GM12878 (cell line): Measurements from ENCODE around the gene GUK1. TPM values are rescaled to one million over a fixed set of nuclear protein-coding genes. Genes with fewer than 3 reads are reported as not detected.

Source experiments
- ATAC-seq: fragments of 200-7000 bp; cut with Tn5 transposase; 3 replicates; pipeline ENCODE4 v1.9.1; 2020; ENCODE audit warnings: mild to moderate bottlenecking, moderate library complexity
- BruUV-seq: library from RNA; stranded (reverse); fragments of 400-500 nt; replicated peaks from 2 replicates; lab custom pipeline; 2021; lab: Mats Ljungman, UMichigan
- CTCF ChIA-PET: fragments of 300-600 bp; sonication (Branson Sonifier 250); formaldehyde crosslinking; extraction: SDS; loops from one replicate; lab custom pipeline; 2021; ENCODE audit warnings: inconsistent platforms; lab: Yijun Ruan, JAX
- POLR2A ChIA-PET: fragments of 350-600 bp; formaldehyde crosslinking; extraction: SDS; loops from one replicate; lab custom pipeline; 2021; ENCODE audit warnings: inconsistent platforms; lab: Charles Lee
- RAD21 ChIA-PET: fragments of 300-600 bp; sonication (Branson Sonifier 250); formaldehyde crosslinking; loops from one replicate; lab custom pipeline; 2023; ENCODE audit warnings: antibody characterized with exemption; ENCODE audit not compliant: unreplicated experiment; lab: Charles Lee
- SMC1A ChIA-PET: fragments of 300-600 bp; sonication (Branson Sonifier 250); formaldehyde crosslinking; loops from one replicate; lab custom pipeline; 2023; ENCODE audit not compliant: unreplicated experiment, uncharacterized antibody; lab: Charles Lee
- DNase-seq: peaks from one replicate; pipeline ENCODE4 v3.0.0-alpha.2; 2011; ENCODE audit warnings: low read depth, low spot score
- FAIRE-seq: peaks from 3 replicates; lab custom pipeline; 2011; peaks lifted over from hg19 to GRCh38; lab: Jason Lieb, UNC
- H2AFZ ChIP-seq: 2 replicates; pipeline ENCODE4 v1.6.0; 2011; ENCODE audit warnings: low read depth, low read length, control low read depth; ENCODE audit not compliant: control insufficient read depth
- H3K27ac ChIP-seq: 2 replicates; pipeline ENCODE4 v1.5.1; 2011; ENCODE audit warnings: control low read depth; ENCODE audit not compliant: control insufficient read depth, insufficient read depth
- H3K27me3 ChIP-seq, 2 experiments: replicated peaks in 1 of 2; 2 replicates each; pipeline versions ENCODE4 v1.6.0 to v1.6.1; 2011; ENCODE audit warnings: low read length in 1 of 2; ENCODE audit not compliant: control insufficient read depth in 2 of 2, insufficient read depth in 2 of 2
- H3K36me3 ChIP-seq, 2 experiments: 2 replicates each; pipeline ENCODE4 v1.5.1; 2011; ENCODE audit warnings: low read length in 1 of 2; ENCODE audit not compliant: control insufficient read depth in 2 of 2, insufficient read depth in 2 of 2
- H3K4me1 ChIP-seq: 2 replicates; pipeline ENCODE4 v1.6.1; 2011; ENCODE audit warnings: mild to moderate bottlenecking, low read length, moderate library complexity, mixed read lengths; ENCODE audit not compliant: control insufficient read depth, insufficient read depth
- H3K4me2 ChIP-seq: 2 replicates; pipeline ENCODE4 v1.6.0; 2011; ENCODE audit warnings: control low read depth; ENCODE audit not compliant: control insufficient read depth, insufficient read depth
- H3K4me3 ChIP-seq: fragments of 200-600 bp; sonication (generic); 2 replicates; pipeline ENCODE4 v1.5.1; 2016
- H3K79me2 ChIP-seq: 2 replicates; pipeline ENCODE4 v1.6.0; 2011; ENCODE audit warnings: low read length; ENCODE audit not compliant: control insufficient read depth, insufficient read depth
- H3K9ac ChIP-seq: 2 replicates; pipeline ENCODE4 v1.8.0; 2011; ENCODE audit warnings: low read length, control low read depth, mixed read lengths; ENCODE audit not compliant: control insufficient read depth, insufficient read depth
- H3K9me3 ChIP-seq: replicated peaks from 3 replicates; pipeline ENCODE4 v1.5.1; 2011; ENCODE audit warnings: mild to moderate bottlenecking, low read length; ENCODE audit not compliant: control insufficient read depth, insufficient read depth
- H4K20me1 ChIP-seq: 2 replicates; pipeline ENCODE4 v1.6.0; 2011; ENCODE audit not compliant: control insufficient read depth, insufficient read depth
- BHLHE40 ChIP-seq, 2 experiments: fragments of 450-650 bp in 1 of 2; IDR thresholded peaks; 2 replicates each; pipeline ENCODE4 v1.6.1; 2011 to 2017; ENCODE audit warnings: low read depth in 2 of 2, borderline replicate concordance in 1 of 2, improper control_type of control experiment in 1 of 2, low read length in 1 of 2, mild to moderate bottlenecking in 1 of 2
- EGR1 ChIP-seq, 2 experiments: IDR thresholded peaks; 1 replicate in 1 of 2; 2 replicates in 1 of 2; pipeline ENCODE4 v1.6.1; 2011 to 2012; ENCODE audit warnings: low read depth in 2 of 2, low read length in 2 of 2, borderline replicate concordance in 1 of 2, mild to moderate bottlenecking in 1 of 2, moderate library complexity in 1 of 2
- ESRRA ChIP-seq: IDR thresholded peaks from 2 replicates; pipeline ENCODE4 v1.6.1; 2012; ENCODE audit warnings: mild to moderate bottlenecking, low read length, improper control_type of control experiment
- JUND ChIP-seq: IDR thresholded peaks from 2 replicates; pipeline ENCODE4 v1.6.1; 2012; ENCODE audit warnings: low read depth, mild to moderate bottlenecking, low read length, improper control_type of control experiment, moderate library complexity
- SREBF2 ChIP-seq: IDR thresholded peaks from 2 replicates; pipeline ENCODE4 v1.6.1; 2012; ENCODE audit warnings: mild to moderate bottlenecking, low read length
- WGBS: methylation state at CpG from one replicate; pipeline ENCODE4 v1.1.6; 2016; ENCODE audit warnings: low lambda C conversion rate; ENCODE audit not compliant: insufficient replicate concordance, insufficient coverage; ENCODE audit errors: missing lambda C conversion rate; 5-methylcytosine and 5-hydroxymethylcytosine counted together
- in situ Hi-C: fragments of 300-500 bp; cut with MboI; formaldehyde crosslinking; loops from 9 replicates; pipeline ENCODE4 v1.14.3; 2018; ENCODE audit warnings: mixed read lengths
- intact Hi-C: fragments of 100-400 bp; cut with micrococcal nuclease; formaldehyde crosslinking; loops from one replicate; pipeline ENCODE4 v1.14.2; 2022; ENCODE audit not compliant: unreplicated experiment
- polyA plus RNA-seq, 11 experiments: library from polyadenylated mRNA; depleted of rRNA in 4 of 11; unstranded in 6 of 11; stranded (reverse) in 5 of 11; fragments of >200 nt; fragmentation: Nextera tagmentation in 4 of 11; fragmentation: Illumina TruSeq in 1 of 11; extraction: Ambion mirVana in 4 of 11; extraction: Trizol in 1 of 11; gene quantifications; 1 replicate in 1 of 11; 2 replicates in 10 of 11; pipeline versions ENCODE4 v1.2.1 to v1.2.3, GENCODE V29; 2011 to 2016; ENCODE audit warnings: inconsistent platforms in 2 of 11, missing spikeins in 2 of 11, low read depth in 1 of 11
- total RNA-seq, 4 experiments: library from RNA; depleted of rRNA in 3 of 4; stranded (reverse); fragments of >200 nt in 3 of 4; fragmentation: Illumina TruSeq in 1 of 4; extraction: Trizol in 1 of 4; gene quantifications; 2 replicates each; pipeline versions ENCODE4 v1.2.1 to v1.2.3, GENCODE V29; 2013 to 2021
- TF ChIP-seq, protein P1 (sequence below): fragments of 450-650 bp; IDR thresholded peaks from 2 replicates; pipeline ENCODE4 v1.6.1; 2016; ENCODE audit warnings: mild to moderate bottlenecking
- TF ChIP-seq, protein P2 (sequence below): IDR thresholded peaks from 2 replicates; pipeline ENCODE4 v1.6.1; 2011; ENCODE audit warnings: borderline replicate concordance, low read depth, mild to moderate bottlenecking, moderate library complexity, mixed read lengths, low read length; ENCODE audit not compliant: insufficient read depth; ENCODE audit errors: extremely low read length
- TF ChIP-seq, protein P3 (sequence below): IDR thresholded peaks from 2 replicates; pipeline ENCODE4 v1.6.1; 2012; ENCODE audit warnings: improper control_type of control experiment, low read depth, low read length; ENCODE audit not compliant: insufficient replicate concordance

Gene GUK1
- total and polyA plus RNA-seq, 10 of the 15 experiments (the other 5 are each of a cell fraction or from before 2014, with no cell fraction given): 6.3 to 357 (median 203) TPM

DNA sequence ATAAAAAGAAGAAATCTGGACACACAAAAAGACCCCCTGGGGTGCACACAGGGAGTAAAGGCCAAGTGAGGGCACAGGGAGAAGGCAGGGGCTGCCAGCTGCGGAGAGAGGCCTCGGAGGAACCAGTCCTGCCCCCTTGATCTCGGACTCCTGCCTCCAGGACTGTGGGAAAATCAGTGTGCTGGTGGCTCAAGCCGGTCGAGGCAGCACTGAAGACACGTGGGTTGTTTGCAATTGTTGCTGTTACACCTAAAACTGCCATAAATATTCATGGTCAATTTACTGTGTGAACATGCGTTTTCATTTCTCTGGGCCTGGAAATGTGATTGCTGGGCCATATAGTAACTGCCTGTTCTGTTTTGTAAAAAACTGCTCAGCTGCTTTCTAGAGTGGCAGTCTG lies 44.1 kb downstream of the GUK1 start:
- Histone ChIP-seq H3K4me2 (no peak overlapping the region), H3K36me3 (no peaks in the 10 kb centered on the region), H3K9ac (no peak overlapping the region), H3K79me2 (no peaks in the 10 kb centered on the region), H3K9me3 (no peaks in the 10 kb centered on the region), H3K27me3 (no peaks in the 10 kb centered on the region), H2AFZ (no peak overlapping the region), H4K20me1 (no peaks in the 10 kb centered on the region), H3K27ac (no peak overlapping the region), H3K4me1 (no peaks in the 10 kb centered on the region), H3K4me3 (no peak overlapping the region)
- CTCF ChIA-PET: no interaction called here
- RAD21 ChIA-PET: no interaction called here
- in situ Hi-C loops: no loop called here
- POLR2A ChIA-PET: no interaction called here
- SMC1A ChIA-PET: no interaction called here
- no peak for ATAC-seq
- 58% methylated on average over 7 of the region's 7 CpGs for WGBS
- TF ChIP-seq SREBF2: no peak
- no peak for TF ChIP-seq EGR1 (IDR thresholded peaks at IDR 0.05; ENCODE audit: borderline replicate concordance in 1 of 2, low read depth in 2 of 2, low read length in 2 of 2)
- TF ChIP-seq, protein P1, sequence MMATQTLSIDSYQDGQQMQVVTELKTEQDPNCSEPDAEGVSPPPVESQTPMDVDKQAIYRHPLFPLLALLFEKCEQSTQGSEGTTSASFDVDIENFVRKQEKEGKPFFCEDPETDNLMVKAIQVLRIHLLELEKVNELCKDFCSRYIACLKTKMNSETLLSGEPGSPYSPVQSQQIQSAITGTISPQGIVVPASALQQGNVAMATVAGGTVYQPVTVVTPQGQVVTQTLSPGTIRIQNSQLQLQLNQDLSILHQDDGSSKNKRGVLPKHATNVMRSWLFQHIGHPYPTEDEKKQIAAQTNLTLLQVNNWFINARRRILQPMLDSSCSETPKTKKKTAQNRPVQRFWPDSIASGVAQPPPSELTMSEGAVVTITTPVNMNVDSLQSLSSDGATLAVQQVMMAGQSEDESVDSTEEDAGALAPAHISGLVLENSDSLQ: no peak
- TF ChIP-seq, protein P2, sequence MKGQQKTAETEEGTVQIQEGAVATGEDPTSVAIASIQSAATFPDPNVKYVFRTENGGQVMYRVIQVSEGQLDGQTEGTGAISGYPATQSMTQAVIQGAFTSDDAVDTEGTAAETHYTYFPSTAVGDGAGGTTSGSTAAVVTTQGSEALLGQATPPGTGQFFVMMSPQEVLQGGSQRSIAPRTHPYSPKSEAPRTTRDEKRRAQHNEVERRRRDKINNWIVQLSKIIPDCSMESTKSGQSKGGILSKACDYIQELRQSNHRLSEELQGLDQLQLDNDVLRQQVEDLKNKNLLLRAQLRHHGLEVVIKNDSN: no peak
- TF ChIP-seq JUND: no peak
- TF ChIP-seq, protein P3, sequence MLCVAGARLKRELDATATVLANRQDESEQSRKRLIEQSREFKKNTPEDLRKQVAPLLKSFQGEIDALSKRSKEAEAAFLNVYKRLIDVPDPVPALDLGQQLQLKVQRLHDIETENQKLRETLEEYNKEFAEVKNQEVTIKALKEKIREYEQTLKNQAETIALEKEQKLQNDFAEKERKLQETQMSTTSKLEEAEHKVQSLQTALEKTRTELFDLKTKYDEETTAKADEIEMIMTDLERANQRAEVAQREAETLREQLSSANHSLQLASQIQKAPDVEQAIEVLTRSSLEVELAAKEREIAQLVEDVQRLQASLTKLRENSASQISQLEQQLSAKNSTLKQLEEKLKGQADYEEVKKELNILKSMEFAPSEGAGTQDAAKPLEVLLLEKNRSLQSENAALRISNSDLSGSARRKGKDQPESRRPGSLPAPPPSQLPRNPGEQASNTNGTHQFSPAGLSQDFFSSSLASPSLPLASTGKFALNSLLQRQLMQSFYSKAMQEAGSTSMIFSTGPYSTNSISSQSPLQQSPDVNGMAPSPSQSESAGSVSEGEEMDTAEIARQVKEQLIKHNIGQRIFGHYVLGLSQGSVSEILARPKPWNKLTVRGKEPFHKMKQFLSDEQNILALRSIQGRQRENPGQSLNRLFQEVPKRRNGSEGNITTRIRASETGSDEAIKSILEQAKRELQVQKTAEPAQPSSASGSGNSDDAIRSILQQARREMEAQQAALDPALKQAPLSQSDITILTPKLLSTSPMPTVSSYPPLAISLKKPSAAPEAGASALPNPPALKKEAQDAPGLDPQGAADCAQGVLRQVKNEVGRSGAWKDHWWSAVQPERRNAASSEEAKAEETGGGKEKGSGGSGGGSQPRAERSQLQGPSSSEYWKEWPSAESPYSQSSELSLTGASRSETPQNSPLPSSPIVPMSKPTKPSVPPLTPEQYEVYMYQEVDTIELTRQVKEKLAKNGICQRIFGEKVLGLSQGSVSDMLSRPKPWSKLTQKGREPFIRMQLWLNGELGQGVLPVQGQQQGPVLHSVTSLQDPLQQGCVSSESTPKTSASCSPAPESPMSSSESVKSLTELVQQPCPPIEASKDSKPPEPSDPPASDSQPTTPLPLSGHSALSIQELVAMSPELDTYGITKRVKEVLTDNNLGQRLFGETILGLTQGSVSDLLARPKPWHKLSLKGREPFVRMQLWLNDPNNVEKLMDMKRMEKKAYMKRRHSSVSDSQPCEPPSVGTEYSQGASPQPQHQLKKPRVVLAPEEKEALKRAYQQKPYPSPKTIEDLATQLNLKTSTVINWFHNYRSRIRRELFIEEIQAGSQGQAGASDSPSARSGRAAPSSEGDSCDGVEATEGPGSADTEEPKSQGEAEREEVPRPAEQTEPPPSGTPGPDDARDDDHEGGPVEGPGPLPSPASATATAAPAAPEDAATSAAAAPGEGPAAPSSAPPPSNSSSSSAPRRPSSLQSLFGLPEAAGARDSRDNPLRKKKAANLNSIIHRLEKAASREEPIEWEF: no peak
- TF ChIP-seq BHLHE40 (IDR thresholded peaks at IDR 0.05; ENCODE audit: borderline replicate concordance in 1 of 2, low read depth in 2 of 2, low read length in 1 of 2): no peak
- no peak for TF ChIP-seq ESRRA
- FAIRE-seq: no peak
- intact Hi-C loops: no loop called here
- no peak for DNase-seq
- BruUV-seq: no TSS peak
